ENCODE results near the gene LBHD1. TPM values are rescaled to one million over a fixed set of nuclear protein-coding genes. Genes with fewer than 3 reads are reported as not detected.
"Not testable (repeated sequence)": the region's sequence is repeated elsewhere in the genome, so short reads cannot be mapped to it uniquely, and the experiment has no call there.

Gene LBHD1
- total RNA-seq, 3 donors from 2014 or later = 7.4 to 10.6 (median 10.6) TPM

DNA sequence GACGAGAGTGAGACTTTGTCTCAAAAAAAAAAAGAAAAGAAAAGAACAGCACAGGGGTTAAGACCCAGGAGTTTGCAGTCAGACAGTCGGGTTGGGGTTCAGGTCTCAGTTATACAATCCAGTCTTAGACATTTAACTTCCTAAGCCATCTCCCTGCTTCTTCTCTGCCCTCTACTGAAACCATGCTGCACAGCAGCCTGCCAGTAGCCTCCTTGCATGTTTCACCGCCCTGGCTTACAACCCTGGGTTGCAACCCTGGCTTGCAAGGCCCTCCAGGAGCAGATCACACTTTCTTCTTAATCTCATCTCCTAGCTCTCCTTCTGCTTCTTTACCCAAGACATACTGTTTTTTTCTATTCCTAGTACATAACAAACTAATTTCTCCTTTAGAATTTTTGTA is 44.4 kb downstream of the LBHD1 start:
- Histone ChIP-seq H3K4me1 (ENCODE audit: low read depth) (no peaks in the 10 kb centered on the region), H3K4me3 (no peak overlapping the region), H3K36me3 (ENCODE audit: low read depth) (peaks cover 27% of the 10 kb centered on the region), H3K9me3 (no peaks in the 10 kb centered on the region)
- no peak for TF ChIP-seq CTCF (IDR thresholded peaks at IDR 0.05)
- ATAC-seq = no peak
- DNase-seq = no peak
- intact Hi-C loops (cut with DNase I, micrococcal nuclease) = no loop called here

DNA sequence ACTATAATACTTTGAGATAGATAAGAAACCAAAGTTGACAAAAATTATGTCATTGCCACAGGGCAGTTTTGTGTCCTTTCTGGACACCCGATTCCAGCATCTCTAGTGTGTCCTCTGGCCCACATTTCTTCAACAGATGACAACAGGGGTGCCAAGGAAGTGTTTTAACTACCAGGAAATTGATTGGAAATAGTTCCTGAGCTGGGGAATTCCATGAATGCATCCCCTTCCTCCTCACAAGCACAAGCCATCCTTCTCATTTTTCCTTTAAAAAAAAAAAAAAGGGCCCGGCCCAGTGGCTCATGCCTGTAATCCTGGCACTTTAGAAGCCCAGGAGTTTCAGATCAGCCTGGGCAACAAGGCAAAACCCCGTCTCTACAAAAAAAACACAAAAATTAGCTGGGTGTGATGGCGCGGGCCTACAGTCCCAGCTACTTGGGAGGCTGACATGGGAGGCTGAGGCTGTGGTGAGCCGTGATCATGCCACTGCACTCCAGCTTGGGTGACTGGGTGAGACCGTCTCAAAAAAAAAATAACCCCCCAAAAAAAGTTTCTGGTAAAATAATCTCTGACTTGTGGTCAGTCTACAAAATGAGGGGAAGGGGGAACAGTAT is 49.5 kb downstream of the LBHD1 start:
- peaks cover 6% of the 10 kb centered on the region for H3K4me1 ChIP-seq (ENCODE audit: low read depth)
- H3K9me3 ChIP-seq = no peaks in the 10 kb centered on the region
- no peak overlapping the region for H3K4me3 ChIP-seq
- intact Hi-C loops (cut with DNase I, micrococcal nuclease) = no loop called here
- no peak for TF ChIP-seq CTCF (IDR thresholded peaks at IDR 0.05)
- H3K36me3 ChIP-seq (ENCODE audit: low read depth) = peaks cover 8% of the 10 kb centered on the region
- ATAC-seq = no peak
- no peak for DNase-seq

GRCh38 chr11:62621567-62622470 is 50.2 kb downstream of the LBHD1 start, which contains the start of gene B3GAT3:
TSS of gene B3GAT3 (minus strand) at chr11:62621986. CDS start at chr11:62621947, 39 bp downstream.
- peak; percentile 19 for TF ChIP-seq CTCF (IDR thresholded peaks at IDR 0.05)
- peak within 1 kb of the TSS; percentile 44 for H3K4me3 ChIP-seq
- peaks cover 6% of the 10 kb centered on the region for H3K4me1 ChIP-seq (ENCODE audit: low read depth)
- intact Hi-C loops (cut with DNase I, micrococcal nuclease) = no loop called here
- peak; percentile 98 to 99 (median 99) for DNase-seq
- peak; percentile 98 for ATAC-seq
- no peaks in the 10 kb centered on the region for H3K9me3 ChIP-seq
- peaks cover 8% of the 10 kb centered on the region for H3K36me3 ChIP-seq (ENCODE audit: low read depth)

DNA sequence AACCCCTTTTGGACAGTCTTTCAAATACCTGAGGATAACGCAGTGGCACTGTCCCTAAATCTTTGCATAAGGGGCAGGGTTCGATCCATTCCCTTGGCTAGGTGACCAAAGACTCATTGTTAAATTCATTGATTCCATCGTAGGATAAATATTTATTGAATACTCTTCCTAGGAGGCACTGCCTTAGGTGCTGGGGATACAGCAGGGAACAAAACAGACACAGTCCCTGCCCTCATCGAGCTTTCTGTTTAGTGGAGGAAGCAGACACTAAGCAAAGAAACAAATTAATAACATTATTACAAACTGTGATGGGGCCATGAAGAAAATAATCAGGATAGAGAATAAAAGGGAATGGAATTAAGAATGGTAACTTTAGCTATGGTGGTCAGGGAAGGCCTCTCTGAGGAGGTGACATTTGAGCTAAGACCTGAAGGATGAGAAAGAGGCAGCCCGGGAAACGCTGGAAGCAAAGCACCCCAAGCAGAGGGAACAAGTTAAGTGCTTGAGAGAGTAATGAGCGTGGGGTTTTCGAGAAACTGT is 51.0 kb downstream of the LBHD1 start:
- peak overlapping the region; percentile 44 for H3K4me3 ChIP-seq
- H3K4me1 ChIP-seq (ENCODE audit: low read depth) = peaks cover 6% of the 10 kb centered on the region
- no peak for DNase-seq
- H3K36me3 ChIP-seq (ENCODE audit: low read depth) = peaks cover 4% of the 10 kb centered on the region
- TF ChIP-seq CTCF (IDR thresholded peaks at IDR 0.05) = no peak
- intact Hi-C loops (cut with DNase I, micrococcal nuclease) = no loop called here
- no peak for ATAC-seq
- H3K9me3 ChIP-seq = no peaks in the 10 kb centered on the region

GRCh38 chr11:62616957-62617356 is 55.1 kb downstream of the LBHD1 start:
- H3K4me1 ChIP-seq (ENCODE audit: low read depth) = peaks cover 11% of the 10 kb centered on the region
- intact Hi-C loops (cut with DNase I, micrococcal nuclease); DNase-seq; ATAC-seq; H3K4me3 ChIP-seq; H3K36me3 ChIP-seq (ENCODE audit: low read depth); H3K9me3 ChIP-seq: not testable (repeated sequence)

- H3K9me3 ChIP-seq = no peaks in the 10 kb centered on the region
- intact Hi-C loops (cut with DNase I, micrococcal nuclease) = no loop called here
- no peak for DNase-seq
- H3K36me3 ChIP-seq (ENCODE audit: low read depth) = no peaks in the 10 kb centered on the region
- peaks cover 14% of the 10 kb centered on the region for H3K4me1 ChIP-seq (ENCODE audit: low read depth)
- H3K4me3 ChIP-seq = no peak overlapping the region
- no peak for ATAC-seq
- no peak for TF ChIP-seq CTCF (IDR thresholded peaks at IDR 0.05)
These were observed 56.5 kb downstream of the LBHD1 start for GRCh38 chr11:62615521-62615920.

All from mucosa of descending colon (tissue), 3 donors.